PC-3 (cell line): ENCODE data around the gene ABTB2. TPM values are rescaled to one million over a fixed set of nuclear protein-coding genes. Genes with fewer than 3 reads are reported as not detected.

ENCODE experiments used
- ATAC-seq: fragments of 200-7000 bp; cut with Tn5 transposase; 2 replicates; pipeline ENCODE4 v1.9.1; 2020; ENCODE audit warnings: mild to moderate bottlenecking, moderate library complexity
- BruUV-seq: library from RNA; stranded (reverse); fragments of 400-500 nt; replicated peaks from 2 replicates; lab custom pipeline; 2021; lab: Mats Ljungman, UMichigan
- CTCF ChIA-PET: fragments of 300-600 bp; sonication (Branson Sonifier 250); formaldehyde crosslinking; loops from one replicate; lab custom pipeline; 2022; ENCODE audit warnings: antibody characterized with exemption; lab: Charles Lee
- POLR2A ChIA-PET: fragments of 300-600 bp; sonication (Branson Sonifier 250); formaldehyde crosslinking; loops from one replicate; lab custom pipeline; 2022; ENCODE audit warnings: antibody characterized with exemption; ENCODE audit not compliant: unreplicated experiment; lab: Charles Lee
- DNase-seq: peaks from one replicate; pipeline ENCODE4 v3.0.0-alpha.2; 2015
- H2AFZ ChIP-seq: fragments of 300-600 bp; sonication (generic); 2 replicates; pipeline ENCODE4 v1.6.0; 2016; ENCODE audit warnings: antibody characterized with exemption, low read length
- H3F3A ChIP-seq: fragments of 300-600 bp; sonication (generic); one replicate; pipeline ENCODE4 v1.6.0; 2017; ENCODE audit warnings: antibody characterized with exemption, low read length, control low read depth, mild to moderate bottlenecking; ENCODE audit not compliant: unreplicated experiment
- H3K27ac ChIP-seq: fragments of 300-600 bp; sonication (generic); 2 replicates; pipeline ENCODE4 v1.5.1; 2016; ENCODE audit warnings: mild to moderate bottlenecking, low read length
- H3K27me3 ChIP-seq: fragments of 300-600 bp; sonication (generic); 2 replicates; pipeline ENCODE4 v1.6.1; 2016; ENCODE audit warnings: low read length, mixed read lengths
- H3K36me3 ChIP-seq: fragments of 300-600 bp; sonication (generic); 2 replicates; pipeline ENCODE4 v1.6.1; 2016; ENCODE audit warnings: low read depth, mixed run types, low read length, mixed read lengths
- H3K4me1 ChIP-seq: fragments of 300-600 bp; sonication (generic); 2 replicates; pipeline ENCODE4 v1.5.1; 2016; ENCODE audit warnings: low read length; ENCODE audit not compliant: insufficient read depth
- H3K4me2 ChIP-seq: fragments of 300-600 bp; sonication (generic); 2 replicates; pipeline ENCODE4 v1.6.0; 2016; ENCODE audit warnings: low read length
- H3K4me3 ChIP-seq: fragments of 300-600 bp; sonication (generic); 2 replicates; pipeline ENCODE4 v1.5.1; 2016; ENCODE audit warnings: mild to moderate bottlenecking, low read length, mixed read lengths
- H3K79me2 ChIP-seq: fragments of 300-600 bp; sonication (generic); 2 replicates; pipeline ENCODE4 v1.6.1; 2017; ENCODE audit warnings: low read length, mixed read lengths
- H3K9ac ChIP-seq: fragments of 300-600 bp; sonication (generic); 2 replicates; pipeline ENCODE4 v1.6.0; 2016; ENCODE audit warnings: mild to moderate bottlenecking, low read length
- H3K9me2 ChIP-seq: fragments of 300-600 bp; sonication (generic); replicated peaks from 2 replicates; pipeline ENCODE4 v1.6.1; 2016; ENCODE audit warnings: mixed run types, low read length, mixed read lengths
- H3K9me3 ChIP-seq: fragments of 300-600 bp; sonication (generic); 2 replicates; pipeline ENCODE4 v1.6.1; 2016; ENCODE audit warnings: low read length, mixed read lengths
- H4K20me1 ChIP-seq: fragments of 300-600 bp; sonication (generic); 2 replicates; pipeline ENCODE4 v1.6.1; 2016; ENCODE audit warnings: low read length, mixed read lengths
- EZH2 ChIP-seq: fragments of 300-600 bp; sonication (generic); IDR thresholded peaks from one replicate; pipeline ENCODE4 v1.6.1; 2017; ENCODE audit warnings: antibody characterized with exemption, mild to moderate bottlenecking, low read length; ENCODE audit not compliant: unreplicated experiment
- EZH2phosphoT487 ChIP-seq: fragments of 300-600 bp; sonication (generic); IDR thresholded peaks from 2 replicates; pipeline ENCODE4 v1.6.1; 2018; ENCODE audit warnings: mild to moderate bottlenecking, antibody characterized with exemption, low read length, borderline replicate concordance
- intact Hi-C: fragments of 100-400 bp; cut with micrococcal nuclease; formaldehyde crosslinking; loops from 2 replicates; pipeline ENCODE4 v1.9.0; 2023
- total RNA-seq: library from RNA; depleted of rRNA; stranded (reverse); fragments of >200 nt; gene quantifications from 2 replicates; pipeline ENCODE4 v1.2.3, GENCODE V29; 2014
- TF ChIP-seq, protein P1 (sequence below): fragments of 300-600 bp; sonication (generic); conservative IDR thresholded peaks from 2 replicates; pipeline ENCODE4 v1.5.1; 2017; ENCODE audit warnings: antibody characterized with exemption, low read depth, mild to moderate bottlenecking, low read length

The ABTB2 gene
- total RNA-seq, 1 experiment from 2014 or later = 5.2 TPM

DNA sequence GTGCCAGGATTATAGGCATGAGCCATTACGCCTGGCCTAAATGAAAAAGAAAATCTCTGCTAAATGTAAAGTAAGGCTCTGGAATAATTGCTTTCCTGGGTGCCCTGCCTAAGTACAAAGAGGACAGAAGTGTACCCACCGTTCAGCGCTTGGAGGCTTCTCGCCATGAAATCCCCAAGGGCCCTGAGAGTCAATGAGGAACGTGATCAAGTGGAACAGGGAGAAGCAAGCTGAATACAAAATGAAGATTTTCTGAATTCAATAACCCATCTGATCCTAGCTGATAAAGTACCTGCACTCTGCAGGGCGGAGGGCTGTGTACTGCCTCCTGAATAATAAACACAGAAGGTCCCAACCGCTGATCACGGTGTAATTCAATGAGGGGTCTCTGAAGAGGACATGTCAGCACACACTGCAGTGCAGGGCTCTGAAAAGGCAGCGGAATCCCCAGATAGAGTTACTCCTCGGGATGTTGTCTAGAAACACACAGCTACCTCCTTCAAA lies 97.7 kb downstream of the ABTB2 start:
- intact Hi-C loops = loop anchor here (5.0 to 10.0 kb wide), 2 partner anchors 72 to 85 kb away; no protein-coding TSS in a partner anchor
- POLR2A ChIA-PET = no interaction called here

GRCh38 chr11:34259087-34259486 lies 98.7 kb downstream of the ABTB2 start:
- TF ChIP-seq EZH2 (no peak), EZH2phosphoT487 (no peak)
- TF ChIP-seq, protein P1, sequence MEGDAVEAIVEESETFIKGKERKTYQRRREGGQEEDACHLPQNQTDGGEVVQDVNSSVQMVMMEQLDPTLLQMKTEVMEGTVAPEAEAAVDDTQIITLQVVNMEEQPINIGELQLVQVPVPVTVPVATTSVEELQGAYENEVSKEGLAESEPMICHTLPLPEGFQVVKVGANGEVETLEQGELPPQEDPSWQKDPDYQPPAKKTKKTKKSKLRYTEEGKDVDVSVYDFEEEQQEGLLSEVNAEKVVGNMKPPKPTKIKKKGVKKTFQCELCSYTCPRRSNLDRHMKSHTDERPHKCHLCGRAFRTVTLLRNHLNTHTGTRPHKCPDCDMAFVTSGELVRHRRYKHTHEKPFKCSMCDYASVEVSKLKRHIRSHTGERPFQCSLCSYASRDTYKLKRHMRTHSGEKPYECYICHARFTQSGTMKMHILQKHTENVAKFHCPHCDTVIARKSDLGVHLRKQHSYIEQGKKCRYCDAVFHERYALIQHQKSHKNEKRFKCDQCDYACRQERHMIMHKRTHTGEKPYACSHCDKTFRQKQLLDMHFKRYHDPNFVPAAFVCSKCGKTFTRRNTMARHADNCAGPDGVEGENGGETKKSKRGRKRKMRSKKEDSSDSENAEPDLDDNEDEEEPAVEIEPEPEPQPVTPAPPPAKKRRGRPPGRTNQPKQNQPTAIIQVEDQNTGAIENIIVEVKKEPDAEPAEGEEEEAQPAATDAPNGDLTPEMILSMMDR = no peak
- Histone ChIP-seq H3K27ac (no peak overlapping the region), H3K27me3 (no peaks in the 10 kb centered on the region), H3K9ac (no peak overlapping the region), H2AFZ (no peak overlapping the region), H3K4me2 (no peak overlapping the region), H3K4me1 (peaks cover 31% of the 10 kb centered on the region), H3K79me2 (peaks cover 12% of the 10 kb centered on the region), H3K36me3 (no peaks in the 10 kb centered on the region), H3K9me3 (no peaks in the 10 kb centered on the region), H3K9me2 (no peaks in the 10 kb centered on the region), H3K4me3 (no peak overlapping the region), H4K20me1 (no peaks in the 10 kb centered on the region), H3F3A (no peaks in the 10 kb centered on the region)
- ATAC-seq (no peak), DNase-seq (no peak)
- CTCF ChIA-PET = no interaction called here
- POLR2A ChIA-PET = interaction anchor here (0.6 kb wide), 1 partner anchor 84 kb away, joined by 5 read pairs; no protein-coding TSS in a partner anchor
- BruUV-seq = no TSS peak
- intact Hi-C loops = no loop called here

More for the DNA sequence above, 97.7 kb downstream of the ABTB2 start:
- H4K20me1 ChIP-seq = no peaks in the 10 kb centered on the region
- no TSS peak for BruUV-seq
- H3K27me3 ChIP-seq = no peaks in the 10 kb centered on the region
- H3K4me1 ChIP-seq = peaks cover 34% of the 10 kb centered on the region
- H3K27ac ChIP-seq = no peak overlapping the region
- H3K4me3 ChIP-seq = no peak overlapping the region
- H3K9me2 ChIP-seq = no peaks in the 10 kb centered on the region
- ATAC-seq (no peak), DNase-seq (no peak)
- H3F3A ChIP-seq = no peaks in the 10 kb centered on the region
- H3K4me2 ChIP-seq = no peak overlapping the region
- peaks cover 16% of the 10 kb centered on the region for H3K79me2 ChIP-seq
- TF ChIP-seq EZH2phosphoT487 (no peak), EZH2 (no peak)
- TF ChIP-seq, protein P1 = no peak
- H3K9me3 ChIP-seq = no peaks in the 10 kb centered on the region
- no peaks in the 10 kb centered on the region for H3K36me3 ChIP-seq
- H2AFZ ChIP-seq = no peak overlapping the region
- no peak overlapping the region for H3K9ac ChIP-seq
- CTCF ChIA-PET = no interaction called here

DNA sequence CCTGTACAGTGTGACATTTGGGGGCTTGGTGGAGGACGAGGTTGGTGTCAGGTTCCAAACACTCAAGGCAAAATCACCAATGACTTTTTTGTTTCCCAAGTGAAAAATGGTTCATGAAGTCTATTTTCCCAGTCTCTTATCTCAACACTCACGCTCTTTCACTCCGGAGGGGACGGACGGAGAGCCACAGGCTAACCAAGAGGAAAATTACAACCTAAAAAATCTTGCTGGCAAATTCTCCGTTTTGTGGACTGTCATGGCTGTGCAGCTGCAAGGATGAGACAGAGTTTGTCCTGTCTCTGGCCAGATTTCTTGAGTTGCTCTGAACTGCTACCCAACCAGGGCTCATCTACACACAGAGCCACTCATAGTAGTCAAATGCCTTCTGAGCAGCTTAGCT lies 101.2 kb downstream of the ABTB2 start:
- CTCF ChIA-PET = no interaction called here
- no TSS peak for BruUV-seq
- POLR2A ChIA-PET = no interaction called here

More for the DNA sequence above, 101.2 kb downstream of the ABTB2 start:
- Histone ChIP-seq H3K9me3 (no peaks in the 10 kb centered on the region), H3K36me3 (no peaks in the 10 kb centered on the region), H3K9me2 (no peaks in the 10 kb centered on the region), H3K79me2 (peaks cover 4% of the 10 kb centered on the region; the same call in 1 of the 2 replicates), H3K9ac (no peak overlapping the region), H3K27me3 (no peaks in the 10 kb centered on the region), H2AFZ (no peak overlapping the region), H3K4me1 (peaks cover 12% of the 10 kb centered on the region), H3F3A (no peaks in the 10 kb centered on the region), H3K4me2 (no peak overlapping the region), H3K4me3 (no peak overlapping the region), H4K20me1 (no peaks in the 10 kb centered on the region), H3K27ac (no peak overlapping the region)
- ATAC-seq (no peak), DNase-seq (no peak)
- intact Hi-C loops = no loop called here
- TF ChIP-seq, protein P1 = no peak
- TF ChIP-seq EZH2phosphoT487 = no peak
- TF ChIP-seq EZH2 = no peak
